ENCODE measurements around the gene STRA8. TPM values are rescaled to one million over a fixed set of nuclear protein-coding genes. Genes with fewer than 3 reads are reported as not detected.

STRA8 gene
- total and polyA plus RNA-seq, 2 of the 13 experiments (the other 11 are each of a cell fraction or from before 2014, with no cell fraction given) = not detected

GRCh38 chr7:135257790-135258189, 24.2 kb downstream of the STRA8 start (continued):
- TF ChIP-seq EP300 (IDR thresholded peaks at IDR 0.05; ENCODE audit: low read depth in 2 of 2, low read length in 2 of 2) = peak in 1 of 2 experiments; percentile 38; a peak in 2 of 4 replicates
- TF ChIP-seq EP300 (CRISPR knock-in tag; IDR thresholded peaks at IDR 0.05; ENCODE audit: borderline replicate concordance) = no peak
- TF ChIP-seq, protein P1, sequence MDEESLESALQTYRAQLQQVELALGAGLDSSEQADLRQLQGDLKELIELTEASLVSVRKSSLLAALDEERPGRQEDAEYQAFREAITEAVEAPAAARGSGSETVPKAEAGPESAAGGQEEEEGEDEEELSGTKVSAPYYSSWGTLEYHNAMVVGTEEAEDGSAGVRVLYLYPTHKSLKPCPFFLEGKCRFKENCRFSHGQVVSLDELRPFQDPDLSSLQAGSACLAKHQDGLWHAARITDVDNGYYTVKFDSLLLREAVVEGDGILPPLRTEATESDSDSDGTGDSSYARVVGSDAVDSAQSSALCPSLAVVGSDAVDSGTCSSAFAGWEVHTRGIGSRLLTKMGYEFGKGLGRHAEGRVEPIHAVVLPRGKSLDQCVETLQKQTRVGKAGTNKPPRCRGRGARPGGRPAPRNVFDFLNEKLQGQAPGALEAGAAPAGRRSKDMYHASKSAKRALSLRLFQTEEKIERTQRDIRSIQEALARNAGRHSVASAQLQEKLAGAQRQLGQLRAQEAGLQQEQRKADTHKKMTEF (CRISPR knock-in tag; IDR thresholded peaks at IDR 0.05) = peak; percentile 50; the same call in 1 of the 2 replicates
- TF ChIP-seq ZKSCAN8 (CRISPR knock-in tag; IDR thresholded peaks at IDR 0.05; ENCODE audit: borderline replicate concordance) = 0 out of 2 replicates have a peak, but pooled peaks have one; percentile 46
- no peak for TF ChIP-seq ZBTB21 (CRISPR knock-in tag; IDR thresholded peaks at IDR 0.05)
- no peak for TF ChIP-seq LBX2 (CRISPR knock-in tag; IDR thresholded peaks at IDR 0.05; ENCODE audit: borderline replicate concordance)
- TF ChIP-seq SMAD3 (CRISPR knock-in tag; IDR thresholded peaks at IDR 0.05) = 0 out of 2 replicates have a peak, but pooled peaks have one; percentile 49
- TF ChIP-seq HMG20A (CRISPR knock-in tag; IDR thresholded peaks at IDR 0.05; ENCODE audit: borderline replicate concordance) = peak; percentile 71; the same call in 1 of the 2 replicates
- TF ChIP-seq EHMT2 (IDR thresholded peaks at IDR 0.05; ENCODE audit: borderline replicate concordance, low read depth, low read length) = peak; percentile 73; the same call in 1 of the 2 replicates
- TF ChIP-seq, protein P2, sequence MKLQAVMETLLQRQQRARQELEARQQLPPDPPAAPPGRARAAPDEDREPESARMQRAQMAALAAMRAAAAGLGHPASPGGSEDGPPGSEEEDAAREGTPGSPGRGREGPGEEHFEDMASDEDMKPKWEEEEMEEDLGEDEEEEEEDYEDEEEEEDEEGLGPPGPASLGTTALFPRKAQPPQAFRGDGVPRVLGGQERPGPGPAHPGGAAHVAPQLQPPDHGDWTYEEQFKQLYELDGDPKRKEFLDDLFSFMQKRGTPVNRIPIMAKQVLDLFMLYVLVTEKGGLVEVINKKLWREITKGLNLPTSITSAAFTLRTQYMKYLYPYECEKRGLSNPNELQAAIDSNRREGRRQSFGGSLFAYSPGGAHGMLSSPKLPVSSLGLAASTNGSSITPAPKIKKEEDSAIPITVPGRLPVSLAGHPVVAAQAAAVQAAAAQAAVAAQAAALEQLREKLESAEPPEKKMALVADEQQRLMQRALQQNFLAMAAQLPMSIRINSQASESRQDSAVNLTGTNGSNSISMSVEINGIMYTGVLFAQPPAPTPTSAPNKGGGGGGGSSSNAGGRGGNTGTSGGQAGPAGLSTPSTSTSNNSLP (IDR thresholded peaks at IDR 0.05; ENCODE audit: low read depth, low read length) = peak; percentile 50; the same call in 1 of the 2 replicates
- no peak for TF ChIP-seq RELA (CRISPR knock-in tag; IDR thresholded peaks at IDR 0.05)
- peak; percentile 89 for TF ChIP-seq RCOR2 (CRISPR knock-in tag; IDR thresholded peaks at IDR 0.05)
- TF ChIP-seq THAP11 (CRISPR knock-in tag; IDR thresholded peaks at IDR 0.05) = peak; percentile 57; the same call in 1 of the 2 replicates
- no peak for TF ChIP-seq LCORL (IDR thresholded peaks at IDR 0.05)
- peak; percentile 49; the same call in 1 of the 2 replicates for TF ChIP-seq LCORL (CRISPR knock-in tag; IDR thresholded peaks at IDR 0.05)
- TF ChIP-seq GATAD2A (CRISPR knock-in tag; IDR thresholded peaks at IDR 0.05) = peak; percentile 83
- TF ChIP-seq ZNF614 (CRISPR knock-in tag; IDR thresholded peaks at IDR 0.05; ENCODE audit: borderline replicate concordance) = 0 out of 2 replicates have a peak, but pooled peaks have one; percentile 59
- TF ChIP-seq, protein P3, sequence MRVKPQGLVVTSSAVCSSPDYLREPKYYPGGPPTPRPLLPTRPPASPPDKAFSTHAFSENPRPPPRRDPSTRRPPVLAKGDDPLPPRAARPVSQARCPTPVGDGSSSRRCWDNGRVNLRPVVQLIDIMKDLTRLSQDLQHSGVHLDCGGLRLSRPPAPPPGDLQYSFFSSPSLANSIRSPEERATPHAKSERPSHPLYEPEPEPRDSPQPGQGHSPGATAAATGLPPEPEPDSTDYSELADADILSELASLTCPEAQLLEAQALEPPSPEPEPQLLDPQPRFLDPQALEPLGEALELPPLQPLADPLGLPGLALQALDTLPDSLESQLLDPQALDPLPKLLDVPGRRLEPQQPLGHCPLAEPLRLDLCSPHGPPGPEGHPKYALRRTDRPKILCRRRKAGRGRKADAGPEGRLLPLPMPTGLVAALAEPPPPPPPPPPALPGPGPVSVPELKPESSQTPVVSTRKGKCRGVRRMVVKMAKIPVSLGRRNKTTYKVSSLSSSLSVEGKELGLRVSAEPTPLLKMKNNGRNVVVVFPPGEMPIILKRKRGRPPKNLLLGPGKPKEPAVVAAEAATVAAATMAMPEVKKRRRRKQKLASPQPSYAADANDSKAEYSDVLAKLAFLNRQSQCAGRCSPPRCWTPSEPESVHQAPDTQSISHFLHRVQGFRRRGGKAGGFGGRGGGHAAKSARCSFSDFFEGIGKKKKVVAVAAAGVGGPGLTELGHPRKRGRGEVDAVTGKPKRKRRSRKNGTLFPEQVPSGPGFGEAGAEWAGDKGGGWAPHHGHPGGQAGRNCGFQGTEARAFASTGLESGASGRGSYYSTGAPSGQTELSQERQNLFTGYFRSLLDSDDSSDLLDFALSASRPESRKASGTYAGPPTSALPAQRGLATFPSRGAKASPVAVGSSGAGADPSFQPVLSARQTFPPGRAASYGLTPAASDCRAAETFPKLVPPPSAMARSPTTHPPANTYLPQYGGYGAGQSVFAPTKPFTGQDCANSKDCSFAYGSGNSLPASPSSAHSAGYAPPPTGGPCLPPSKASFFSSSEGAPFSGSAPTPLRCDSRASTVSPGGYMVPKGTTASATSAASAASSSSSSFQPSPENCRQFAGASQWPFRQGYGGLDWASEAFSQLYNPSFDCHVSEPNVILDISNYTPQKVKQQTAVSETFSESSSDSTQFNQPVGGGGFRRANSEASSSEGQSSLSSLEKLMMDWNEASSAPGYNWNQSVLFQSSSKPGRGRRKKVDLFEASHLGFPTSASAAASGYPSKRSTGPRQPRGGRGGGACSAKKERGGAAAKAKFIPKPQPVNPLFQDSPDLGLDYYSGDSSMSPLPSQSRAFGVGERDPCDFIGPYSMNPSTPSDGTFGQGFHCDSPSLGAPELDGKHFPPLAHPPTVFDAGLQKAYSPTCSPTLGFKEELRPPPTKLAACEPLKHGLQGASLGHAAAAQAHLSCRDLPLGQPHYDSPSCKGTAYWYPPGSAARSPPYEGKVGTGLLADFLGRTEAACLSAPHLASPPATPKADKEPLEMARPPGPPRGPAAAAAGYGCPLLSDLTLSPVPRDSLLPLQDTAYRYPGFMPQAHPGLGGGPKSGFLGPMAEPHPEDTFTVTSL (CRISPR knock-in tag; IDR thresholded peaks at IDR 0.05; ENCODE audit: borderline replicate concordance) = peak; percentile 81; the same call in 1 of the 2 replicates
- TF ChIP-seq SAP130 (CRISPR knock-in tag; IDR thresholded peaks at IDR 0.05; ENCODE audit: low read depth) = peak; percentile 79
- TF ChIP-seq, protein P4, sequence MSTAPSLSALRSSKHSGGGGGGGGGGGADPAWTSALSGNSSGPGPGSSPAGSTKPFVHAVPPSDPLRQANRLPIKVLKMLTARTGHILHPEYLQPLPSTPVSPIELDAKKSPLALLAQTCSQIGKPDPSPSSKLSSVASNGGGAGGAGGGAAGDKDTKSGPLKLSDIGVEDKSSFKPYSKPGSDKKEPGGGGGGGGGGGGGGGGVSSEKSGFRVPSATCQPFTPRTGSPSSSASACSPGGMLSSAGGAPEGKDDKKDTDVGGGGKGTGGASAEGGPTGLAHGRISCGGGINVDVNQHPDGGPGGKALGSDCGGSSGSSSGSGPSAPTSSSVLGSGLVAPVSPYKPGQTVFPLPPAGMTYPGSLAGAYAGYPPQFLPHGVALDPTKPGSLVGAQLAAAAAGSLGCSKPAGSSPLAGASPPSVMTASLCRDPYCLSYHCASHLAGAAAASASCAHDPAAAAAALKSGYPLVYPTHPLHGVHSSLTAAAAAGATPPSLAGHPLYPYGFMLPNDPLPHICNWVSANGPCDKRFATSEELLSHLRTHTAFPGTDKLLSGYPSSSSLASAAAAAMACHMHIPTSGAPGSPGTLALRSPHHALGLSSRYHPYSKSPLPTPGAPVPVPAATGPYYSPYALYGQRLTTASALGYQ (CRISPR knock-in tag; IDR thresholded peaks at IDR 0.05) = 0 out of 2 replicates have a peak, but pooled peaks have one; percentile 21
